ENCODE measurements around the gene FBXO42.

FBXO42 gene

GRCh38 chr1:16213013-16213412 lies 139.3 kb downstream of the FBXO42 start:
- Histone ChIP-seq H3K9me3 (replicated peaks in 1 of 11) (no peaks in the 10 kb centered on the region), H3K27me3 (peaks cover 0 to 9% (median 0%) of the 10 kb centered on the region in 11 experiments; a peak in 6 of 22 replicates), H3K9ac (no peak overlapping the region), H3K36me3 (no peaks in the 10 kb centered on the region), H3K4me2 (0 out of 22 replicates have a peak overlapping the region, but pooled peaks of 2 of the 11 experiments have one; percentile 38 to 51), H3K27ac (no peak overlapping the region), H3K4me1 (peaks cover 19 to 40% (median 32%) of the 10 kb centered on the region in 10 experiments), H4K20me1 (no peaks in the 10 kb centered on the region), H3K4me3 (no peak overlapping the region)
- TF ChIP-seq Cebpa-rat (IDR thresholded peaks at IDR 0.05), result no peak

GRCh38 chr1:16212251-16212961 lies 139.9 kb downstream of the FBXO42 start, which contains the start of gene ARHGEF19:
TSS of gene ARHGEF19 (minus strand) at chr1:16212652. CDS start at chr1:16209054, 3,598 bp downstream.
- no peaks in the 10 kb centered on the region for H4K20me1 ChIP-seq
- no peak for TF ChIP-seq Cebpa-rat (IDR thresholded peaks at IDR 0.05)
- H3K27ac ChIP-seq, result no peak within 1 kb of the TSS
- H3K4me1 ChIP-seq, result peaks cover 25 to 41% (median 34%) of the 10 kb centered on the region in 10 experiments
- H3K4me2 ChIP-seq, result peak within 1 kb of the TSS in 7 of 11 experiments; percentile 4 to 51 (median 16); a peak in 9 of 22 replicates
- peaks cover 0 to 9% (median 0%) of the 10 kb centered on the region in 11 experiments; a peak in 6 of 22 replicates for H3K27me3 ChIP-seq
- no peaks in the 10 kb centered on the region for H3K9me3 ChIP-seq (replicated peaks in 1 of 11)
- no peak within 1 kb of the TSS for H3K4me3 ChIP-seq
- no peaks in the 10 kb centered on the region for H3K36me3 ChIP-seq
- no peak within 1 kb of the TSS; a peak in 1 of 22 replicates for H3K9ac ChIP-seq

DNA sequence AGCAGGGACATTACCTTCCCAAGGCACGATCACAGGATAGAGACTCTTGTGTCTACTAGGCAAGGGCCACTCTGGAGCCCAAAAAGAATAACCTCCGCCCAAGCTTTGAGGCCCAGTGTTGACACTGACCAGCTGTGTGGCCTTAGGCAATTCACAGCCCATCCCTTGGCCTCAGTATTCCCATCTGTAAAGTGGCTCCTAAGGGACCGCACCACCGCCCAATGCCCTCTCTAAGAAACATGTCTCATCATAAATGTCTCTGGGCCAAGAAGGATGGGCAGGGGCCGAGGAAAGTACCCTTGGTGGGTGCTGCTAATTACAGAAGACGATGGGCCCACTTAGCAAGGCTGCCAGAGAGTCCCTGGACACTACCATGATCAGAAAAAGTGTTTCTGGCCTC lies 140.5 kb downstream of the FBXO42 start:
- Histone ChIP-seq H3K9me3 (replicated peaks in 1 of 11) (no peaks in the 10 kb centered on the region), H3K36me3 (no peaks in the 10 kb centered on the region), H3K9ac (no peak overlapping the region), H3K27me3 (peaks cover 0 to 9% (median 0%) of the 10 kb centered on the region in 11 experiments; a peak in 6 of 22 replicates), H4K20me1 (no peaks in the 10 kb centered on the region), H3K4me3 (no peak overlapping the region), H3K4me1 (peaks cover 26 to 42% (median 34%) of the 10 kb centered on the region in 10 experiments), H3K27ac (no peak overlapping the region), H3K4me2 (peak overlapping the region in 3 of 11 experiments; percentile 8 to 51 (median 16); a peak in 2 of 22 replicates)
- no peak for TF ChIP-seq Cebpa-rat (IDR thresholded peaks at IDR 0.05)

- Histone ChIP-seq H3K9me3 (replicated peaks in 1 of 11) (no peaks in the 10 kb centered on the region), H3K4me3 (no peak overlapping the region), H3K36me3 (no peaks in the 10 kb centered on the region), H3K4me1 (peaks cover 25 to 38% (median 31%) of the 10 kb centered on the region in 10 experiments), H4K20me1 (no peaks in the 10 kb centered on the region), H3K27me3 (no peaks in the 10 kb centered on the region), H3K27ac (no peak overlapping the region), H3K4me2 (no peak overlapping the region), H3K9ac (peak overlapping the region in 1 of 11 experiments; percentile 19; a peak in 1 of 22 replicates)
- no peak for TF ChIP-seq Cebpa-rat (IDR thresholded peaks at IDR 0.05)
These were observed 141.7 kb downstream of the FBXO42 start for GRCh38 chr1:16210581-16210980.

GRCh38 chr1:16209847-16210407 lies 142.4 kb downstream of the FBXO42 start:
- Histone ChIP-seq H3K9ac (peak overlapping the region in 5 of 11 experiments; percentile 10 to 49 (median 25); a peak in 4 of 22 replicates), H3K9me3 (replicated peaks in 1 of 11) (no peaks in the 10 kb centered on the region), H3K36me3 (peaks cover 0 to 4% (median 0%) of the 10 kb centered on the region in 11 experiments; a peak in 4 of 22 replicates), H3K4me3 (no peak overlapping the region), H3K27ac (peak overlapping the region in 4 of 11 experiments; percentile 13 to 30 (median 20); a peak in 4 of 22 replicates), H3K4me2 (peak overlapping the region in 1 of 11 experiments; percentile 30; a peak in 2 of 22 replicates), H3K27me3 (no peaks in the 10 kb centered on the region), H3K4me1 (peaks cover 31 to 44% (median 38%) of the 10 kb centered on the region in 10 experiments), H4K20me1 (no peaks in the 10 kb centered on the region)
- no peak for TF ChIP-seq Cebpa-rat (IDR thresholded peaks at IDR 0.05)

GRCh38 chr1:16209132-16209846 lies 143.0 kb downstream of the FBXO42 start:
- peak overlapping the region in 8 of 11 experiments; percentile 73 to 87 (median 86); a peak in 11 of 22 replicates for H3K4me2 ChIP-seq

GRCh38 chr1:16208270-16208987 lies 143.9 kb downstream of the FBXO42 start:
- Histone ChIP-seq H4K20me1 (no peaks in the 10 kb centered on the region), H3K27ac (peak overlapping the region in 7 of 11 experiments; percentile 6 to 98 (median 95); a peak in 10 of 22 replicates), H3K4me2 (peak overlapping the region; percentile 65 to 87 (median 85); a peak in 21 of 22 replicates), H3K27me3 (no peaks in the 10 kb centered on the region), H3K36me3 (peaks cover 0 to 19% (median 12%) of the 10 kb centered on the region in 11 experiments; a peak in 14 of 22 replicates), H3K9me3 (replicated peaks in 1 of 11) (no peaks in the 10 kb centered on the region), H3K4me3 (no peak overlapping the region), H3K9ac (peak overlapping the region in 10 of 11 experiments; percentile 10 to 89 (median 82); a peak in 10 of 22 replicates), H3K4me1 (peaks cover 31 to 47% (median 41%) of the 10 kb centered on the region in 10 experiments)
- TF ChIP-seq Cebpa-rat (IDR thresholded peaks at IDR 0.05), result no peak

More at GRCh38 chr1:16209132-16209846, 143.0 kb downstream of the FBXO42 start:
- Histone ChIP-seq H3K27me3 (no peaks in the 10 kb centered on the region), H3K27ac (peak overlapping the region in 4 of 11 experiments; percentile 13 to 30 (median 20); a peak in 3 of 22 replicates), H3K4me1 (peaks cover 31 to 46% (median 41%) of the 10 kb centered on the region in 10 experiments), H4K20me1 (no peaks in the 10 kb centered on the region), H3K9me3 (replicated peaks in 1 of 11) (no peaks in the 10 kb centered on the region), H3K4me3 (no peak overlapping the region), H3K9ac (peak overlapping the region in 5 of 11 experiments; percentile 23 to 49 (median 42); a peak in 2 of 22 replicates), H3K36me3 (peaks cover 0 to 10% (median 6%) of the 10 kb centered on the region in 11 experiments; a peak in 12 of 22 replicates)
- TF ChIP-seq Cebpa-rat (IDR thresholded peaks at IDR 0.05), result no peak
